Measurements from ENCODE around the gene RBM14.
A peak's percentile ranks its signal among the peaks of the same experiment; 100 is the strongest.
"Not testable (repeated sequence)": the region's sequence is repeated elsewhere in the genome, so short reads cannot be mapped to it uniquely, and the experiment has no call there.

RBM14 gene

GRCh38 chr11:66600219-66600618 lies 16.2 kb upstream of the RBM14 start:
- DNase-seq, result no peak

GRCh38 chr11:66600631-66601233 lies 15.7 kb upstream of the RBM14 start:
- no peak for DNase-seq

GRCh38 chr11:66603072-66603471 lies 13.4 kb upstream of the RBM14 start:
- DNase-seq, result no peak

GRCh38 chr11:66604155-66604554 lies 12.3 kb upstream of the RBM14 start:
- no peak for DNase-seq

GRCh38 chr11:66606608-66607007 lies 9.8 kb upstream of the RBM14 start:
- DNase-seq, result not testable (repeated sequence)

- DNase-seq, result peak in 1 of 2 donors; percentile 31
These were observed 9.2 kb upstream of the RBM14 start for GRCh38 chr11:66607126-66607834.

GRCh38 chr11:66609721-66610617 lies 6.5 kb upstream of the RBM14 start:
- DNase-seq, result no peak

- DNase-seq, result no peak
These were observed 4.0 kb upstream of the RBM14 start for GRCh38 chr11:66612458-66612857.

- DNase-seq, result no peak
These were observed 2.4 kb upstream of the RBM14 start for GRCh38 chr11:66614073-66614472.

- no peak for DNase-seq
These were observed 865 bp downstream of the RBM14 start for GRCh38 chr11:66617155-66617834.

GRCh38 chr11:66619080-66619554 lies 2.7 kb downstream of the RBM14 start:
- DNase-seq, result no peak

- DNase-seq, result no peak
These were observed 8.0 kb downstream of the RBM14 start for GRCh38 chr11:66624450-66624849.

- no peak for DNase-seq
These were observed 8.8 kb downstream of the RBM14 start for GRCh38 chr11:66625041-66625751.

- DNase-seq, result no peak
These were observed 9.3 kb downstream of the RBM14 start for GRCh38 chr11:66625752-66626149.

GRCh38 chr11:66626382-66626781 lies 10.0 kb downstream of the RBM14 start:
- DNase-seq, result no peak

GRCh38 chr11:66626926-66627325 lies 10.5 kb downstream of the RBM14 start:
- DNase-seq, result no peak

GRCh38 chr11:66628061-66628603 lies 11.7 kb downstream of the RBM14 start:
- no peak for DNase-seq

- DNase-seq, result no peak
These were observed 12.9 kb downstream of the RBM14 start for GRCh38 chr11:66629356-66629755.

- no peak for DNase-seq
These were observed 15.5 kb downstream of the RBM14 start for GRCh38 chr11:66631883-66632282.

- no peak for DNase-seq
These were observed 16.5 kb downstream of the RBM14 start for GRCh38 chr11:66632952-66633351.

GRCh38 chr11:66636411-66636810 lies 20.0 kb downstream of the RBM14 start:
- no peak for DNase-seq

Data from hippocampal formation (tissue), 2 donors.